ENCODE measurements around the gene PRAC2.

Gene PRAC2

GRCh38 chr17:48759288-48759687 lies 36.3 kb downstream of the PRAC2 start:
- H3K4me3 ChIP-seq (replicated peaks; ENCODE audit: low read depth, low read length) = no peak overlapping the region
- no peak for DNase-seq (ENCODE audit: extremely low read depth, low read depth)
- TF ChIP-seq, protein P1, sequence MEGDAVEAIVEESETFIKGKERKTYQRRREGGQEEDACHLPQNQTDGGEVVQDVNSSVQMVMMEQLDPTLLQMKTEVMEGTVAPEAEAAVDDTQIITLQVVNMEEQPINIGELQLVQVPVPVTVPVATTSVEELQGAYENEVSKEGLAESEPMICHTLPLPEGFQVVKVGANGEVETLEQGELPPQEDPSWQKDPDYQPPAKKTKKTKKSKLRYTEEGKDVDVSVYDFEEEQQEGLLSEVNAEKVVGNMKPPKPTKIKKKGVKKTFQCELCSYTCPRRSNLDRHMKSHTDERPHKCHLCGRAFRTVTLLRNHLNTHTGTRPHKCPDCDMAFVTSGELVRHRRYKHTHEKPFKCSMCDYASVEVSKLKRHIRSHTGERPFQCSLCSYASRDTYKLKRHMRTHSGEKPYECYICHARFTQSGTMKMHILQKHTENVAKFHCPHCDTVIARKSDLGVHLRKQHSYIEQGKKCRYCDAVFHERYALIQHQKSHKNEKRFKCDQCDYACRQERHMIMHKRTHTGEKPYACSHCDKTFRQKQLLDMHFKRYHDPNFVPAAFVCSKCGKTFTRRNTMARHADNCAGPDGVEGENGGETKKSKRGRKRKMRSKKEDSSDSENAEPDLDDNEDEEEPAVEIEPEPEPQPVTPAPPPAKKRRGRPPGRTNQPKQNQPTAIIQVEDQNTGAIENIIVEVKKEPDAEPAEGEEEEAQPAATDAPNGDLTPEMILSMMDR (IDR thresholded peaks at IDR 0.05; ENCODE audit: low read depth, low read length, missing control alignments) = no peak

DNA sequence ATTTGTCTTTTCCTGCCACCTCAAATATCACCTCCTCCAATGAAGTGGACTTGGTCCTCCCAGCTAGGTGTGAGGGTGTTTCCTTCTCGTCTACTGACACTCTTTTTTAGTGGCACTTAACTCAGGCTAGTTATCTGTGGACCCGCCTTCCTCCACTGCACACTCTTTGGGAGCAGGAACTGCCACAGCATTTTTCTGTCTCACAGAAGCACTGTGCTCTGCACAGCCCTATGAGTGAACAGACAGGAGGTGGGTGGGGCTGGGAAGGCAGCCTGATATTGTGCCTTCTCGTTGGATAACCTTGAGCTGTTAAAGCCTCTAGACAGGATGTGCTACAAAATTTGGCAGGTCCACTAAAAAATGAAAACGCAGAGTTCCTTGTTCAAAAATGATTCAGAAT lies 37.4 kb downstream of the PRAC2 start:
- DNase-seq (ENCODE audit: extremely low read depth, low read depth) = no peak
- TF ChIP-seq, protein P1 (IDR thresholded peaks at IDR 0.05; ENCODE audit: low read depth, low read length, missing control alignments) = no peak
- H3K4me3 ChIP-seq (replicated peaks; ENCODE audit: low read depth, low read length) = no peak overlapping the region

GRCh38 chr17:48761114-48761513 lies 38.1 kb downstream of the PRAC2 start:
- no peak overlapping the region for H3K4me3 ChIP-seq (replicated peaks; ENCODE audit: low read depth, low read length)
- TF ChIP-seq, protein P1 (IDR thresholded peaks at IDR 0.05; ENCODE audit: low read depth, low read length, missing control alignments) = no peak
- DNase-seq (ENCODE audit: extremely low read depth, low read depth) = no peak

GRCh38 chr17:48767263-48767774 lies 44.3 kb downstream of the PRAC2 start:
- no peak for DNase-seq (ENCODE audit: extremely low read depth, low read depth)
- H3K4me3 ChIP-seq (replicated peaks; ENCODE audit: low read depth, low read length) = no peak overlapping the region
- TF ChIP-seq, protein P1 (IDR thresholded peaks at IDR 0.05; ENCODE audit: low read depth, low read length, missing control alignments) = no peak

DNA sequence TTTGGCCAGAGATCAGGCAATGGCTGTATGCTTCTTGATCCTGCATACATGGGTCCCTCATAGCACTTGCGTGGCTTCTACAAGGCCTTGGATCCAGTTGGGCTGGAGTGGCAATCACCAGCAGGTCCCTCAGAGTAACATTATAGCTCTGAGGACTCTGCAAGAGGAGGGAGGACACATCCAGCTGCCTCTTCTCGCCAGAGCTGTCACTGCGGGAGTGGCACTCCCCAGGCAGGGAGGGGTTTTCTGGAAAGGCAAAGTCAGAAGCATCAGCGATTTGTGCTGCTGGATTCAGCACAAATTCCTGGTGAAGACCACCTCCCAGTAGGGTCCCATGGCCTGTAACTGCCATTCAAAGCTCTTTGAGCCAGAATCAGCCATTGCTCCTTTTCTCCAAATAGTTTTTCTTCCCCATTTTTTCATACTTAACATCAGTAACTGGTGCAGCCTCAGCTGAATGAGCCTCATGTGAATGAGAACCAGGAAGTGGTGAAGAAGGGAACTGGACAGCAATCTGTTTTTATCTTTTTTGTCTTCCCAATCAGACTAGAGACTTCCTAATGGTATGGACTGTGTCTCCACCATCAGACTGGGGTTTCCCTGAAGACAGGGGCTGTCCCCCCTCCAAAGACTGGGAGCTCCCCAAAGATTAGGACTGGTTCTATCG lies 46.2 kb downstream of the PRAC2 start:
- H3K4me3 ChIP-seq (replicated peaks; ENCODE audit: low read depth, low read length) = no peak overlapping the region

DNA sequence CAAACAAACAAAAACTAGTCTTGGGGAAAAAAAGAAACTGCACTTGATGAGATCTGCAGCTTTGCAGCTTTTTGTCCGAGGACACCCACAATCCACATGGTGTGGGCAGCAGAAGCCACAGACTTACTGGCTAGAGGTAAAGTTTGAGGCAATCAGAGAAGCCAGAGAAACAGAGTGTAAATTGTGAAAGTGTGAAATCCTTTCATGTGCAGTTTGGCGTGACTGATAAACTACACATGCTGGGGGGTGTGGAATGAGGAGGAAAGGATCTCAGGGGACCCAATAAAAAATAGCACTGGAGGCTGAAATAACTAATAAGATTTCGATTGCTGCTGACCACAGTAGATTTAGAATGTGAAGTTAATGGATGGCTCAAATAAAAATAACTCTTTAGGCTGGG lies 48.0 kb downstream of the PRAC2 start:
- TF ChIP-seq, protein P1 (IDR thresholded peaks at IDR 0.05; ENCODE audit: low read depth, low read length, missing control alignments) = no peak
- DNase-seq (ENCODE audit: extremely low read depth, low read depth) = no peak
- H3K4me3 ChIP-seq (replicated peaks; ENCODE audit: low read depth, low read length) = no peak overlapping the region

More for the DNA sequence above, 46.2 kb downstream of the PRAC2 start:
- DNase-seq (ENCODE audit: extremely low read depth, low read depth) = no peak
- TF ChIP-seq, protein P1 (IDR thresholded peaks at IDR 0.05; ENCODE audit: low read depth, low read length, missing control alignments) = no peak
